Activated CD4-positive, alpha-beta T cell treated with anti-CD3 and anti-CD28 coated beads, Interleukin-2, amount 10 ng/mL, durations not matched to agents 7 days and 5 days (primary cell): Measurements from ENCODE around the gene SLC37A1. TPM values are rescaled to one million over a fixed set of nuclear protein-coding genes. Genes with fewer than 3 reads are reported as not detected.

Experiments used
- CTCF ChIA-PET: fragments of 350-600 bp; sonication (Branson Sonifier 250); formaldehyde crosslinking; loops from one replicate; lab custom pipeline; 2021; ENCODE audit warnings: antibody characterized with exemption; lab: Charles Lee
- POLR2A ChIA-PET: fragments of 350-600 bp; sonication (Branson Sonifier 250); formaldehyde crosslinking; loops from one replicate; lab custom pipeline; 2021; ENCODE audit warnings: antibody characterized with exemption; lab: Charles Lee
- DNase-seq: peaks from one replicate; pipeline ENCODE4 v3.0.0-alpha.2; 2020
- H3K27ac Mint-ChIP-seq: one replicate; pipeline ENCODE4 v1.8.0; 2021; ENCODE audit warnings: mild to moderate bottlenecking, moderate library complexity, mixed read lengths
- H3K27me3 Mint-ChIP-seq: one replicate; pipeline ENCODE4 v1.8.0; 2021; ENCODE audit warnings: mixed read lengths
- H3K36me3 Mint-ChIP-seq: one replicate; pipeline ENCODE4 v1.8.0; 2021; ENCODE audit warnings: low read depth, mixed read lengths
- H3K4me1 Mint-ChIP-seq: one replicate; pipeline ENCODE4 v1.8.0; 2021; ENCODE audit warnings: mixed read lengths
- H3K4me3 Mint-ChIP-seq: one replicate; pipeline ENCODE4 v1.8.0; 2021; ENCODE audit warnings: mild to moderate bottlenecking, moderate library complexity, mixed read lengths
- H3K9me3 Mint-ChIP-seq: one replicate; pipeline ENCODE4 v1.8.0; 2021; ENCODE audit warnings: mixed read lengths
- total RNA-seq, 2 experiments: library from RNA; stranded (reverse); gene quantifications; one replicate each; pipeline ENCODE4 v1.2.3, GENCODE V29; 2021

The SLC37A1 gene
- total RNA-seq, 2 experiments from 2014 or later: 19.2 to 20.2 TPM

DNA sequence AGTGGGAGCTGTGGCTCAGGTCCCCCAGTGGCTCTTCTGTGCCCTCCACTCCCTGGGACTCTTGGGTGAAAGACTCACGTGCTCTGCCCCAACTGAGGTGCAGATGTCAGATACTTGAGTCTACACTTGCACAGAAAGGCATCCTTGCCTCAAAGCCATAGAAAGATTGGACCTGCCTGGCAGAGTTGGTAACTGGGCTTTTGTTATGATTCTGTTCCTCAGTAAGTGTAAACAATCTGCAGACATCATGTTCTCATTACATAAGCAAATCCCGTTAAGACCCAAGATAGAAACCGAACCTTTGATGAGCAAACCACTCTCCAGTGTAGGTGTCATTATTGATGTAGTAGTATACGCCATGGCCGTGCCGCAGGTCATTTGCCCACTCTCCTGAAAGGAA is 27.6 kb upstream of the SLC37A1 start:
- Mint-ChIP-seq H3K36me3 (no peaks in the 10 kb centered on the region), H3K9me3 (peaks cover 2% of the 10 kb centered on the region), H3K27ac (no peak overlapping the region), H3K27me3 (peaks cover 20% of the 10 kb centered on the region), H3K4me3 (no peak overlapping the region), H3K4me1 (peaks cover 2% of the 10 kb centered on the region)
- no peak for DNase-seq
- ChIA-PET CTCF (interaction anchor here (0.8 kb wide), 1 partner anchor 42 kb away, joined by 3 read pairs; no protein-coding TSS in a partner anchor), POLR2A (no interaction called here)

DNA sequence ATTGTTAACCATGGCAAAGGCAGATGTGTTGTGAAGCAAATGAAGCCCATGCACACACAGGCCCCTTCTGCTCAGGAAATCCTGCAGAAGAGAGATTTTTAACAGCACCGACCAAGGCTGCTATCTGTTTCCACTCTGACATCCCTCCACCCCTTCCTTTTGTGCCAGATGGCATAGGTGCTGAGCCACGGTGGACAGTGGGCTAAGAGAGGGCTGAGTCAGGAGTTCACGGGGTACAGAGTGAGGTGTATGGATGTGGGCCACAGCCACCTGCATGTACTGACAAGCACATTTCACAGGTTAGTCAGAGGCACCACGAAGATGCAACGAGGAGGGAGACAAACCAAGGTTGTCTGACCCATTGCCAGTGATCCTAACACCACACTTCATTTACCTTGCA is 27.1 kb upstream of the SLC37A1 start:
- DNase-seq: no peak
- peaks cover 2% of the 10 kb centered on the region for H3K4me1 Mint-ChIP-seq
- H3K36me3 Mint-ChIP-seq: no peaks in the 10 kb centered on the region
- H3K9me3 Mint-ChIP-seq: peaks cover 2% of the 10 kb centered on the region
- no peak overlapping the region for H3K4me3 Mint-ChIP-seq
- H3K27ac Mint-ChIP-seq: no peak overlapping the region
- peaks cover 20% of the 10 kb centered on the region for H3K27me3 Mint-ChIP-seq
- ChIA-PET POLR2A (no interaction called here), CTCF (interaction anchor here (2.3 kb wide), 1 partner anchor 41 kb away, joined by 7 read pairs; no protein-coding TSS in a partner anchor)

DNA sequence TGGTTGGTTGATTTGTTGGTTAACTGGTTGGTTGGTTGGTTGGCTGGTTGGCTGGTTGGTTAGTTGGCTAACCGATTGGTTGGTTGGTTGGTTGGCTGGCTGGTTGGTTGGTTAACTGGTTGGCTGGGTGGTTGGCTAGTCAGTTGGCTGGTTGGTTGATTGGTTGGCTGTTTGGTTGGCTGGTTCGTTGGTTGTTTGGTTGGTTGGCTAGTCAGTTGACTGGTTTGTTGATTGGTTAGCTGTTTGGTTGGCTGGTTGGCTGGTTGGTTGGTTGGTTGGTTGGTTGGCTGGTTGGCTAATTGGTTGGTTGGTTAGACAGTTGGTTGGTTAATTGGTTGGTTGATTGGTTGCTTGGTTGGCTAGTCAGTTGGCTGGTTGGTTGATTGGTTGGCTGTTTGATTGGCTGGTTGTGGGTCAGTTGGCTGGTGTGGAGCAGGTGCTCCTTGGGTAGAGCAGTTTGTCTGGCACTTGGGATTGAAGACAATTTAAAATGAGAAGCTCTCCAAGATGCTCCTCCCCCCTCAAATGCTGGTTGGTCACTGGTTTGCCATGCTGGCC is 24.6 kb upstream of the SLC37A1 start:
- ChIA-PET CTCF (no interaction called here), POLR2A (no interaction called here)
- Mint-ChIP-seq H3K27ac (no peak overlapping the region), H3K4me3 (no peak overlapping the region), H3K27me3 (peaks cover 18% of the 10 kb centered on the region), H3K9me3 (peaks cover 2% of the 10 kb centered on the region), H3K36me3 (no peaks in the 10 kb centered on the region), H3K4me1 (peaks cover 11% of the 10 kb centered on the region)
- no peak for DNase-seq

DNA sequence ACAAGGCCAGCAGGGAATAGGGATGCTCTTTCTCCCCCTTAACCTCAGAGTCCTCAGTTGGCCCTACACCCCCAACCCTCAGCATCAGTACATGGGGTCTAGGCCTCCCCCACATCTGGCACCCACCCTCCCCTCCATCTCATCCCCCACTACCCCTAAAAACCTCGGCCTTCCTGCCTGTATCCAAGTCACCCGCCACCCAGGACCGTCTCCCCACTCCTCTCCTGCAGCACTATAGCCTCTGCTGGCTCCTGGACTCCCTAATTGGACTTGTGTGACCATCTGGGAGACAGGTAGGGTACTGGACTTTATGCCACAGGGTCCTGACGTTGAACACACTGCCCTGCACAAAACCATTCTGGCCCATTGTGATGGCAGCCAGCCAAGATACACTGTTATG is 23.7 kb upstream of the SLC37A1 start:
- no peak overlapping the region for H3K4me3 Mint-ChIP-seq
- H3K27ac Mint-ChIP-seq: no peak overlapping the region
- H3K27me3 Mint-ChIP-seq: peaks cover 18% of the 10 kb centered on the region
- CTCF ChIA-PET: no interaction called here
- H3K9me3 Mint-ChIP-seq: peaks cover 2% of the 10 kb centered on the region
- POLR2A ChIA-PET: no interaction called here
- H3K36me3 Mint-ChIP-seq: no peaks in the 10 kb centered on the region
- peaks cover 11% of the 10 kb centered on the region for H3K4me1 Mint-ChIP-seq
- DNase-seq: no peak

DNA sequence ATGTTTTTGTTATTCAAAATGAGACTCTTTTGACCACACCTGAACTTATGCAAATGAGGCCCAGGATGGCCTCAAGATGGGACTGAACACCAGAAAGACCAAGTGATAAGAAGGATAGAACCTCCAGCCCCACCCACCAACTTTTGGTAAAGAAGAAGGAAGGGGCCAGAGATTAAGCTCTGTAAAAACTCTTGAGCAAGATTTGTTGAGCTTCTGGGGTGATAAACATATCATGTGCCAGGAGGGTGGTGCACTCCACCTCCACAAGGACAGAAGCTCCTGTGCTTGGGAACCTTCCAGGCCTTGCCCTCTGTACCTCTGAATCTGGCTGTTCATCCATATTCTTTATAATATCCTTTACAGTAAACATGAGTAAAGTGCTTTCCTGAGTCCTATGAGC is 22.9 kb upstream of the SLC37A1 start:
- H3K9me3 Mint-ChIP-seq: peaks cover 2% of the 10 kb centered on the region
- H3K4me3 Mint-ChIP-seq: no peak overlapping the region
- DNase-seq: no peak
- no peaks in the 10 kb centered on the region for H3K36me3 Mint-ChIP-seq
- H3K4me1 Mint-ChIP-seq: peaks cover 15% of the 10 kb centered on the region
- ChIA-PET CTCF (no interaction called here), POLR2A (no interaction called here)
- peaks cover 18% of the 10 kb centered on the region for H3K27me3 Mint-ChIP-seq
- H3K27ac Mint-ChIP-seq: no peak overlapping the region

DNA sequence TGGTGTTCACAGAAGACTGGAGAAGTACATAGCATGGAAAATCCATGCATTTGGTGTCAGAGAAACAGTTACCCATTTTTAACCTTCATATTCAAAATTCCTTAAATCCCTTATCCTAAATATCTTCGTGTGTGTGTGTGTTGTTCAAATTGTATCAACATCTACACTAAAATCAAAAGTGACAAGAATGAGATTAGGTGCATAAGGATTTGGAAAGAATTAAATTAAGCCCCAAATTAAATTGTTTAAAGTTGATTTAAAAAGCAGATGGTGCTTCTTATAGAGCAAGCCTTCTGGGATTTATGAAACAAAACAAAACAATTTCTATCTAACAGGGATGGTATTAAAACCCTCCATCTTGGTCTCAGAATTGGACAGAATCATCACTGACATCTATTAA is 22.3 kb upstream of the SLC37A1 start:
- POLR2A ChIA-PET: no interaction called here
- H3K36me3 Mint-ChIP-seq: no peaks in the 10 kb centered on the region
- CTCF ChIA-PET: no interaction called here
- no peak overlapping the region for H3K27ac Mint-ChIP-seq
- H3K4me1 Mint-ChIP-seq: peaks cover 18% of the 10 kb centered on the region
- no peak overlapping the region for H3K4me3 Mint-ChIP-seq
- DNase-seq: no peak
- peaks cover 2% of the 10 kb centered on the region for H3K9me3 Mint-ChIP-seq
- peaks cover 16% of the 10 kb centered on the region for H3K27me3 Mint-ChIP-seq

DNA sequence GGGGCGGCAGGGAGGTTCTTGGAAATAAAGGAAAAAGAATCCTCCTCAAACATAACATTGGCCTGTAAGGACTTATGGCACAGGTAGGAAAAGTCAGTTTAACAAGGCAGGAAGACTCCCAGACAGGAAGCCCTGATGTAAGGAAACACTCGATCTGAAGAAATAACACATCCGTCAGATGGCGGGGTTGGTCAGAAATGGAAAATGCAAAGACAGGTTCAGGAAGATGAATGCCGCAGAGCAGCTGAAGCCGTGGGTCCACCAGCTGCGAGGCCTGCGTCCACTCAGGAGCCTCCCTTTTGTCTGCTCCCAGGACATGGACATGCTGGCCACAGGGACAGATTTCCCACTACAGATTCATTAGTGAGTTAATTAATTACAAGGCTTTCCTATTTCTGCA is 21.5 kb upstream of the SLC37A1 start:
- Mint-ChIP-seq H3K27me3 (peaks cover 8% of the 10 kb centered on the region), H3K4me1 (peaks cover 23% of the 10 kb centered on the region), H3K36me3 (no peaks in the 10 kb centered on the region), H3K27ac (no peak overlapping the region), H3K9me3 (peaks cover 2% of the 10 kb centered on the region), H3K4me3 (no peak overlapping the region)
- ChIA-PET POLR2A (no interaction called here), CTCF (no interaction called here)
- no peak for DNase-seq

DNA sequence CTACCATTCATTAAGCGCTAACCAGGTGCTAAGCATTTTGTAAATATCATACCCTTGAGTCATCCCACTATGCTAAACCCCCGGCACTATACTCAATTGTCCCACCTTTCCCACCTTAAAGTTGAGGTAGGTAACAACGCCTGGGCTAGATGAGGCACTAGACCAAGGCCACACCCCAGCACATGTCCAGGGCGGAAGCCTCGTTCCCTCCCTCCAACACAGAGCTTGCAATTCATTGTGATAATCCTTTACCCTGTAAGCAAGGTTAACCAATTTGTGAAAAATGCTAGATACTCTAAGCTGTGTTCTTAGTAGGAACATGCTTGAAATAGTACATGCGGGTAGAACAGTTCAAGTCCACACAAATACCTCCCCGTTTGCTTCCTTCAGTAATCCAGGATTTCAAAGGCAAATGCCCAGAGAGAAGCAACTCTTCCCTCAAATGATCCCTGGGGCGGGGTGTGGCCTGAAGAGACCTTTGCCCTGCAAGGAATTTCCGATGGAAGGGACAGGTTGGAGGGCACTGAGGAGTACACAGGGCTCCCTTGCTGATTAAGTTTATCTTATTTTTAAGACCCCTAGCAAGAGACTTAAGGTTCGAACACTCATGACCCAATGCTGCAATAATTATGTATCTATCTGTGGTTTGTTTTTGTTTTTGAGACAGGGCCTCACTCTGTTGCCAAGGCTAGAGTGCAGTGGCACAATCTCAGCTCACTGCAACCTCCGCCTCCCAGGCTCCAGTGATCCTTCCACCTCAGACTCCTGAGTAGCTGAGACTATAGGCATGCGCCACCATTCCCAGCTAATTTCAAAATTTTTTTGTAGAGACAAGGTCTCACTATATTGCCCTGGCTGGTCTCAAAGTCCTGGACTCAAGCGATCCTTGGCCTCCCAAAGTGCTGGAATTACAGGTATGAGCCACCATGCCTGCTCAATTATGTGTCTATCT is 20.3 kb upstream of the SLC37A1 start:
- ChIA-PET CTCF (no interaction called here), POLR2A (interaction anchor here (0.7 kb wide), 1 partner anchor 34 kb away, joined by 6 read pairs; no protein-coding TSS in a partner anchor)
- no peak overlapping the region for H3K4me3 Mint-ChIP-seq
- no peak for DNase-seq
- H3K4me1 Mint-ChIP-seq: peaks cover 24% of the 10 kb centered on the region
- no peaks in the 10 kb centered on the region for H3K36me3 Mint-ChIP-seq
- peaks cover 4% of the 10 kb centered on the region for H3K27me3 Mint-ChIP-seq
- no peak overlapping the region for H3K27ac Mint-ChIP-seq
- H3K9me3 Mint-ChIP-seq: peaks cover 2% of the 10 kb centered on the region

DNA sequence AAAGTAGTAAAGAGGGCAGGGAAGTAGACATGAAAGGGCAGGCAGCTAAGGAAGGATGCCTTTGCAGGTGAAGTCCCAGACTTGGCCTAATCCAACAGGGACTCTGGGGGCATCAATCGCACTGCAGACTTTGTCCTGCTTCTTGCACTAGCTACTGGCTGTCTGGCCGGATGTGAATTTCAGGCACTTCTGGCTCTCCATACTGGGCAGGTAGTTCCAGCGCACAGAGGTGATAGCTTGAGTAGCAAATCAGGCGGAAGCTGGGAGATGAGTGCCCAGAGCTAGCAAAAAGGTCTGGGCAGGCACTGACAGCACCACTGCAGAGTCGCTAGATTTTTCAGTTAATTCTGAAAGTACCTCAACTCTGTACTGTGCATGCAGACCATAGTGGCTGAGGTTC is 18.6 kb upstream of the SLC37A1 start:
- Mint-ChIP-seq H3K27ac (no peak overlapping the region), H3K27me3 (peaks cover 6% of the 10 kb centered on the region), H3K4me3 (no peak overlapping the region), H3K9me3 (no peaks in the 10 kb centered on the region), H3K36me3 (no peaks in the 10 kb centered on the region), H3K4me1 (peaks cover 24% of the 10 kb centered on the region)
- CTCF ChIA-PET: interaction anchor here (0.9 to 1.4 kb wide), 2 partner anchors 10 to 41 kb away, joined by 3 read pairs; no protein-coding TSS in a partner anchor
- DNase-seq: no peak
- POLR2A ChIA-PET: no interaction called here

DNA sequence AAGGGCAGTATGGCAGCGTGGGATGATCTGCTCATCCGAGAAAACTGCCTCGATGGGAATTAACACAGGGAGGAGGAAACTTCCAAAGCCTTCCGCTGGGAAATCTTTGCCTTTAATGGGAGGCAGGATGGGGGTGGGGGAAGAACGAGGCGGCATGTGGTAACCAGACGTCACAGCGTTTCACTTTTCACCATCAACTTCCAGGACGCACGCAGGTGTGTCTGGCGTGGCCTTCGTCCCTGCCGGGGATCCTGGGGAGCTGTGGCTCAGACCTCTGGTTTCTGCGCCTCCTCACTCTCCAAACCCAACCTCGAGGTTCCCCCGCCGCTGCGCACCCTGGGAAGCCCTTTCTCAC is 17.9 kb upstream of the SLC37A1 start:
- H3K9me3 Mint-ChIP-seq: no peaks in the 10 kb centered on the region
- H3K36me3 Mint-ChIP-seq: no peaks in the 10 kb centered on the region
- peaks cover 6% of the 10 kb centered on the region for H3K27me3 Mint-ChIP-seq
- peaks cover 24% of the 10 kb centered on the region for H3K4me1 Mint-ChIP-seq
- POLR2A ChIA-PET: no interaction called here
- H3K4me3 Mint-ChIP-seq: peak overlapping the region; percentile 84
- DNase-seq: no peak
- CTCF ChIA-PET: interaction anchor here (1.1 to 1.4 kb wide), 3 partner anchors 10 to 40 kb away, joined by 3 to 4 read pairs (median 3); no protein-coding TSS in a partner anchor
- H3K27ac Mint-ChIP-seq: peak overlapping the region; percentile 78

DNA sequence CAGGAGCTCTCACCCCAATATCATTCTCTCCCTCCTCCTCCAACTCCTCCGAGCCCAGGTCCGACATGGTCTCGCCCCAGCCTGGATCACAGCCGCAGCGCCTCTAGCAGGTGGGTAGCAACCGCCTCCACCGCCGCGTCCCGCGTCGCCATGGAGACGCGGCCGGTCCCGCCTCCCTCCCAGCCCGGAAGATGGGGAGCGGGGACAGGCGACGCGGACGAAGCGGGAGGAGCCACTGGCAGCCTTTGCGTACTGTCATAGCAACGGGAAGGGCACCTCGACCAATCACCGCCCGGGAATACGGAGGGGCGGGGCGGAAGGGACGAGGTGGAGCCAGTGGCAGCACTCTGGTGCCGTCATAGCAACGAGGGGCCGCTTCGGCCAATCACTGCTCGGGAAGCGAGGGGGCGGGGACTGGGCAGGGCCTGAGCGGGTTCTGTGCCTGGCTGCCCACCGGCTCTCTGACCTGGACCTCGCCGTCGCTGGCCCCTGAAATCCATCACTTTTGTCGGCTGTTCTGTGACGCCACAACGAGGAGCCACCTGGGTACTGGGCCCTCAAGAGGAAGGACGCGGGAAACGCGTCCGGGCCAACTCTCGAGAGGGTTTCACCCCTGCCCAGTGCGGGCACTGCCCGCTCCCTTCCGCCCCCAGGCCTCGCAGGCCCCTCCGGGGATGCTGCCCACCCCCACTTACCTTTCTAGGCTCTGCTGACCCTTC is 17.4 kb upstream of the SLC37A1 start, which contains the start of gene RSPH1:
TSS of gene RSPH1 (minus strand) at position 105 of the 719 bp plus-strand sequence. CDS start at position 67, 38 bp downstream.
- ChIA-PET POLR2A (no interaction called here), CTCF (interaction anchor here (0.6 to 1.4 kb wide), 4 partner anchors 10 to 1896 kb away, joined by 3 to 4 read pairs (median 3); no protein-coding TSS in a partner anchor)
- Mint-ChIP-seq H3K36me3 (no peaks in the 10 kb centered on the region), H3K27ac (peak within 1 kb of the TSS; percentile 78), H3K4me1 (peaks cover 24% of the 10 kb centered on the region), H3K9me3 (no peaks in the 10 kb centered on the region), H3K27me3 (peaks cover 6% of the 10 kb centered on the region), H3K4me3 (peak within 1 kb of the TSS; percentile 84)
- DNase-seq: peak; percentile 100

DNA sequence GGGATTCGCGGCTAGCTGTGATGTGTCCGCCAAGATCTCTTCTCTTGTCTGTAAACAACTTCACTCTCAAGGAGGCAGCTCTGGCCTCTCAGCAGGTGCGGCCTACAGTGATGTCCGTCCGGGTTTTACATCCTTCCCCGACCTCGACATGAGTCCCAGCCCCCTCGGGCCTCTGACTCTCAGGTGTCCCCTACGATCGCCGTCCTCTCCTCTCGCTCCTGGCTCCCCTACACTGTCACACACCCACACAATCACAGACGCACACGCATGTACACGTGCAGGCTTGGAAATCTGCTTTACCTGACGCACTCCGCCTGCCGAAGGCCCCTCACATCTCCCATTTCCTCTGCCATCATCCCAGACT is 16.8 kb upstream of the SLC37A1 start:
- H3K27me3 Mint-ChIP-seq: peaks cover 6% of the 10 kb centered on the region

More for the DNA sequence above, 16.8 kb upstream of the SLC37A1 start:
- peak overlapping the region; percentile 84 for H3K4me3 Mint-ChIP-seq
- DNase-seq: peak; percentile 12
- peak overlapping the region; percentile 78 for H3K27ac Mint-ChIP-seq
- H3K36me3 Mint-ChIP-seq: no peaks in the 10 kb centered on the region
- ChIA-PET CTCF (interaction anchor here (0.6 to 1.3 kb wide), 4 partner anchors 18 to 1895 kb away, joined by 3 to 4 read pairs (median 4); no protein-coding TSS in a partner anchor), POLR2A (no interaction called here)
- peaks cover 22% of the 10 kb centered on the region for H3K4me1 Mint-ChIP-seq
- H3K9me3 Mint-ChIP-seq: no peaks in the 10 kb centered on the region
